Measurements from ENCODE around the gene GMDS.

GRCh38 chr6:1904466-1904799, 341.0 kb downstream of the GMDS start:
- TF ChIP-seq, protein P1, sequence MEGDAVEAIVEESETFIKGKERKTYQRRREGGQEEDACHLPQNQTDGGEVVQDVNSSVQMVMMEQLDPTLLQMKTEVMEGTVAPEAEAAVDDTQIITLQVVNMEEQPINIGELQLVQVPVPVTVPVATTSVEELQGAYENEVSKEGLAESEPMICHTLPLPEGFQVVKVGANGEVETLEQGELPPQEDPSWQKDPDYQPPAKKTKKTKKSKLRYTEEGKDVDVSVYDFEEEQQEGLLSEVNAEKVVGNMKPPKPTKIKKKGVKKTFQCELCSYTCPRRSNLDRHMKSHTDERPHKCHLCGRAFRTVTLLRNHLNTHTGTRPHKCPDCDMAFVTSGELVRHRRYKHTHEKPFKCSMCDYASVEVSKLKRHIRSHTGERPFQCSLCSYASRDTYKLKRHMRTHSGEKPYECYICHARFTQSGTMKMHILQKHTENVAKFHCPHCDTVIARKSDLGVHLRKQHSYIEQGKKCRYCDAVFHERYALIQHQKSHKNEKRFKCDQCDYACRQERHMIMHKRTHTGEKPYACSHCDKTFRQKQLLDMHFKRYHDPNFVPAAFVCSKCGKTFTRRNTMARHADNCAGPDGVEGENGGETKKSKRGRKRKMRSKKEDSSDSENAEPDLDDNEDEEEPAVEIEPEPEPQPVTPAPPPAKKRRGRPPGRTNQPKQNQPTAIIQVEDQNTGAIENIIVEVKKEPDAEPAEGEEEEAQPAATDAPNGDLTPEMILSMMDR (conservative IDR thresholded peaks at IDR 0.05 in 1 of 2, IDR thresholded peaks at IDR 0.05 in 1 of 2; ENCODE audit: low read depth in 1 of 2, low read length in 2 of 2): no peak
- TF ChIP-seq EZH2 (IDR thresholded peaks at IDR 0.05; ENCODE audit: low read length, missing control alignments): no peak

All from fibroblast of lung (primary cell).